CD8-positive, alpha-beta memory T cell (primary cell): Measurements from ENCODE around the gene CRAT. TPM values are rescaled to one million over a fixed set of nuclear protein-coding genes. Genes with fewer than 3 reads are reported as not detected.
"Not testable (repeated sequence)": the region's sequence is repeated elsewhere in the genome, so short reads cannot be mapped to it uniquely, and the experiment has no call there.

Source experiments
- CTCF ChIA-PET: fragments of 350-600 bp; sonication (Branson Sonifier 250); formaldehyde crosslinking; loops from one replicate; lab custom pipeline; 2021; ENCODE audit warnings: antibody characterized with exemption; lab: Charles Lee
- POLR2A ChIA-PET: fragments of 350-600 bp; sonication (Branson Sonifier 250); formaldehyde crosslinking; loops from one replicate; lab custom pipeline; 2021; ENCODE audit warnings: antibody characterized with exemption; lab: Charles Lee
- DNase-seq, 5 donors: peaks; one replicate each; pipeline versions ENCODE4 v3.0.0 to v3.0.0-alpha.2; 2020 to 2022; ENCODE audit warnings: mixed read lengths in 1 of 5
- H3K27ac ChIP-seq: one replicate; pipeline ENCODE4 v1.7.0; 2013; ENCODE audit warnings: low read depth, mild to moderate bottlenecking, low read length, moderate library complexity
- H3K27me3 ChIP-seq: 2 replicates; pipeline ENCODE4 v1.7.0; 2013; ENCODE audit warnings: low read length, mild to moderate bottlenecking; ENCODE audit not compliant: insufficient read depth, poor library complexity, severe bottlenecking
- H3K36me3 ChIP-seq: 2 replicates; pipeline ENCODE4 v1.7.0; 2013; ENCODE audit warnings: mild to moderate bottlenecking, low read length, moderate library complexity; ENCODE audit not compliant: insufficient read depth
- H3K4me1 ChIP-seq: 2 replicates; pipeline ENCODE4 v1.7.0; 2013; ENCODE audit warnings: mild to moderate bottlenecking, low read length, moderate library complexity; ENCODE audit not compliant: insufficient read depth
- H3K4me3 ChIP-seq: 2 replicates; pipeline ENCODE4 v1.7.0; 2013; ENCODE audit warnings: mild to moderate bottlenecking, low read length
- H3K9me3 ChIP-seq: 2 replicates; pipeline ENCODE4 v1.7.0; 2013; ENCODE audit warnings: mild to moderate bottlenecking, low read length
- H3K27ac Mint-ChIP-seq, 8 donors: one replicate each; pipeline ENCODE4 v1.8.0; 2020 to 2021; ENCODE audit warnings: mixed read lengths in 8 of 8, mild to moderate bottlenecking in 6 of 8, inconsistent platforms in 3 of 8, moderate library complexity in 3 of 8
- H3K27me3 Mint-ChIP-seq, 2 donors: one replicate each; pipeline ENCODE4 v1.8.0; 2020 to 2021; ENCODE audit warnings: mixed read lengths in 2 of 2, mild to moderate bottlenecking in 1 of 2, moderate library complexity in 1 of 2
- H3K36me3 Mint-ChIP-seq, 3 donors: one replicate each; pipeline ENCODE4 v1.8.0; 2020 to 2021; ENCODE audit warnings: mixed read lengths in 3 of 3, inconsistent platforms in 1 of 3, mild to moderate bottlenecking in 1 of 3
- H3K4me1 Mint-ChIP-seq, 3 donors: one replicate each; pipeline ENCODE4 v1.8.0; 2020 to 2021; ENCODE audit warnings: mixed read lengths in 3 of 3, inconsistent platforms in 1 of 3, mild to moderate bottlenecking in 1 of 3
- H3K4me3 Mint-ChIP-seq, 7 donors: one replicate each; pipeline ENCODE4 v1.8.0; 2020 to 2021; ENCODE audit warnings: mixed read lengths in 7 of 7, mild to moderate bottlenecking in 6 of 7, moderate library complexity in 4 of 7, inconsistent platforms in 2 of 7
- H3K9me3 Mint-ChIP-seq, 5 donors: one replicate each; pipeline ENCODE4 v1.8.0; 2020 to 2022; ENCODE audit warnings: mixed read lengths in 5 of 5, mild to moderate bottlenecking in 3 of 5, moderate library complexity in 2 of 5, inconsistent platforms in 1 of 5
- polyA plus RNA-seq: library from polyadenylated mRNA; unstranded; fragments of 300-500 nt; fragmentation: Illumina TruSeq; gene quantifications from one replicate; pipeline ENCODE4 v1.2.3, GENCODE V29; 2021
- total RNA-seq, 2 experiments: library from RNA; stranded (reverse); gene quantifications; one replicate each; pipeline ENCODE4 v1.2.3, GENCODE V29; 2021

The CRAT gene
- total and polyA plus RNA-seq, 3 experiments from 2014 or later: 9.8 to 20.1 (median 10.0) TPM

DNA sequence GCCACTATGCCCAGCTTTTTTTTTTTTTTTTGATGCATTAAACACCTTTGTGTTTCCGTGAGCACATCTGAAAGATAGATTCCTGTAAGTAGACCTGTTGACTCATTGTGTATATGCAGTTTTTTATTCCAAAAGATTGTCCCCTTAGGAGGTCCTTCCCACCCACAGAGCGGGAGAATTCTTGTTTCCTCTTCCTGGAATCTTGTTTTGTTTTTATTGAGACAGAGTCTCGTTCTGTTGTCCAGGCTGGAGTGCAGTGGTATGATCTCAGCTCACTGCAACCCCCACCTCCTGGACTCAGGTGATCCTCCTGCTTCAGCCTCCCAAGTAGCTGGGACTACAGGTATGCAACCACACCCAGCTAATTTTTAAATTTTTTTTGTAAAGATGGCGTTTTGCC is 8.2 kb upstream of the CRAT start:
- no peak overlapping the region for H3K27ac Mint-ChIP-seq
- no peak overlapping the region for H3K4me3 ChIP-seq
- H3K9me3 Mint-ChIP-seq: no peaks in the 10 kb centered on the region
- peaks cover 5% of the 10 kb centered on the region for H3K4me1 ChIP-seq
- ChIA-PET CTCF (interaction anchor here (1.5 to 7.3 kb wide), 2 partner anchors 13 to 24 kb away, joined by 4 to 33 read pairs; no protein-coding TSS in a partner anchor), POLR2A (interaction anchor here (0.5 kb wide), 1 partner anchor 619 kb away, joined by 3 read pairs; no protein-coding TSS in a partner anchor)
- H3K4me1 Mint-ChIP-seq: peaks cover 11 to 19% (median 14%) of the 10 kb centered on the region in 3 donors
- no peaks in the 10 kb centered on the region for H3K27me3 ChIP-seq
- no peaks in the 10 kb centered on the region for H3K27me3 Mint-ChIP-seq
- peaks cover 16% of the 10 kb centered on the region for H3K36me3 ChIP-seq
- H3K4me3 Mint-ChIP-seq: no peak overlapping the region
- no peak overlapping the region for H3K27ac ChIP-seq
- peaks cover 0 to 32% (median 7%) of the 10 kb centered on the region in 3 donors for H3K36me3 Mint-ChIP-seq
- DNase-seq: no peak
- H3K9me3 ChIP-seq: no peaks in the 10 kb centered on the region

DNA sequence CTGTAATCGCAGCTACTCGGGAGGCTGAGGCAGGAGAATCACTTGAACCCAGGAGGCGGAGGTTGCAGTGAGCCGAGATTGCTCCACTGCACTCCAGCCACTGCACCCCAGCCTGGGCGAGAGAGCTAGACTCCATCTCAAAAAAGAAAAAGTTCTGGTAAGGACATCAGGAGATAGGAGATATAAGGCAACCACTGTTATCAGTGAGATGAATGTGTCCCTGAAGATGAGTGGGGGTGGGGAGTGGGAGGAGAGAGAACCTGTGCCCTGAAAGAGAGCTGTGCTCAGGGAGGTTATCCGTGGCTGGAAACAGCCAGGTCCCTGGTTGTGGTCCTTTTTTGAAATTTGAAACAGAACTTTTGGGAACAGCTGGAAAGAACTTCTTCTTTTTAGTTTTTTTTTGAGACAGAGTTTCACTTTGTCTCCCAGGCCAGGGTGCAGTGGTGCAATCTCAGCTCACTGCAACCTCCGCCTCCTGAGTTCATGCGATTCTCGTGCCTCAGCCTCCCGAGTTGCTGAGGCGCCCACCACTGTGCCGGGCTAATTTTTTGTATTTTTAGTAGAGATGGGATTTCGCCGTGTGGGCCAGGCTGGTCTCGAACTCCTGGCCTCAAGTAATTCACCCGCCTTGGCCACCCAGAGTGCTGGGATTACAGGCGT is 3.2 kb upstream of the CRAT start:
- H3K27ac Mint-ChIP-seq: peak overlapping the region in 1 of 8 donors; percentile 87
- H3K27ac ChIP-seq: no peak overlapping the region
- H3K9me3 Mint-ChIP-seq: no peaks in the 10 kb centered on the region
- H3K27me3 Mint-ChIP-seq: no peaks in the 10 kb centered on the region
- peaks cover 0 to 10% (median 0%) of the 10 kb centered on the region in 3 donors for H3K36me3 Mint-ChIP-seq
- no peaks in the 10 kb centered on the region for H3K27me3 ChIP-seq
- H3K36me3 ChIP-seq: no peaks in the 10 kb centered on the region
- peaks cover 24 to 49% (median 26%) of the 10 kb centered on the region in 3 donors for H3K4me1 Mint-ChIP-seq
- ChIA-PET CTCF (interaction anchor here (1.6 to 2.6 kb wide), 2 partner anchors 18 to 25 kb away, joined by 5 to 14 read pairs; no protein-coding TSS in a partner anchor), POLR2A (no interaction called here)
- no peaks in the 10 kb centered on the region for H3K9me3 ChIP-seq
- DNase-seq: no peak
- H3K4me3 Mint-ChIP-seq: peak overlapping the region in 4 of 7 donors; percentile 15 to 73 (median 36)
- no peak overlapping the region for H3K4me3 ChIP-seq
- peaks cover 20% of the 10 kb centered on the region for H3K4me1 ChIP-seq

DNA sequence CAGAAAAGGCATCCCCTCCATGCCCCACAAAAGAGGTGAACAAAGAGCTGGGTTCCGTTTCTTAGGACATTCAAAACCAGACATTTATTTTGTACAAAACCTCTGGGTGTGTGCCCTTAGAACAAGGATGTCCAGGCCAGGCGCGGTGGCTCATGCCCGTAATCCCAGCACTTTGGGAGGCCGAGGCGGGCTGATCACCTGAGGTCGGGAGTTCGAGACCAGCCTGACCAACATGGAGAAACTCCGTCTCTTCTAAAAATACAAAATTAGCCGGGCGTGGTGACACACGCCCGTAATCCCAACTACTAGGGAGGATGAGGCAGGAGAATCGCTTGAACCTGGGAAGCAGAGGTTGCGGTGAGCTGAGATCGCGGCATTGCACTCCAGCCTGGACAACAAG is 1.9 kb upstream of the CRAT start:
- H3K4me1 ChIP-seq: peaks cover 20% of the 10 kb centered on the region
- ChIA-PET CTCF (interaction anchor here (1.0 to 2.6 kb wide), 2 partner anchors 12 to 19 kb away, joined by 4 to 14 read pairs; no protein-coding TSS in a partner anchor), POLR2A (interaction anchor here (1.2 kb wide), 1 partner anchor 18 kb away, joined by 3 read pairs; no protein-coding TSS in a partner anchor)
- not testable (repeated sequence) for H3K9me3 ChIP-seq, H3K27me3 ChIP-seq, H3K9me3 Mint-ChIP-seq, H3K36me3 ChIP-seq, H3K27ac Mint-ChIP-seq, H3K27me3 Mint-ChIP-seq, DNase-seq
- peak overlapping the region; percentile 90 for H3K27ac ChIP-seq
- Mint-ChIP-seq H3K4me1 (peaks cover 26 to 53% (median 26%) of the 10 kb centered on the region in 3 donors), H3K36me3 (peaks cover 0 to 10% (median 0%) of the 10 kb centered on the region in 3 donors), H3K4me3 (peak overlapping the region; percentile 90 to 97 (median 95))
- H3K4me3 ChIP-seq: peak overlapping the region; percentile 99

DNA sequence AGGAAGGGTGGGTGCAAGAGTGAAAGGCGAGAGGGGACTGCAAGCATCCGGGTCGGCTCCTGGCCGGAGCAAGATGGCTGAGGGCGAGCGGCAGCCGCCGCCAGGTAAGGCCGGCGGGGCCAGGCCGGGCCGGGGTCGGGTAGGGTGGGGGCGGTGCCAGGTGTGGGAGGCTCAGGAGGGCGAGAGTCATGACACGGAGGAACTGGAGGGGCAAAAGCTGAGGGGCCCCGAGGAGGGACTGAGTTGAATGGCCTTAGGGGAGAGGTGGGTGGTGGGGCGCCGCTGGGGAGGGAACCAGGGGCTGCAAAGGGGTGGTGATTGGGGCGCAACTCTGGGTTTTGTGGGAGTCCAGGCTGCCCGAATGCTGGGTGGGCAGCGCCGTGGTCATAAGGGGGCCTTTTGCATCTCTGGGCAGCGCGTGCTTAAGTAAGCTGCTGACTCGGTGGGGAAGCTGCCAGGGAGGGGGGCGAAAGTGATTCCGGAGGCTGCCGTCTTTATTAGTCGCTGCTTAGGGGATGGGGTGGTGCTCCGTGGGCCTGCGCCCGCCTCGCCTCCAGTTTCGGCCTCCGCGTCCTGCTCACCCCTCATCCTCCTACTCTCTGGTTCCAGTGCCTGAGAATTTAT is 1.0 kb upstream of the CRAT start:
- Mint-ChIP-seq H3K9me3 (no peaks in the 10 kb centered on the region), H3K4me1 (peaks cover 26 to 53% (median 26%) of the 10 kb centered on the region in 3 donors), H3K27me3 (no peaks in the 10 kb centered on the region), H3K27ac (peak overlapping the region in 7 of 8 donors; percentile 82 to 97 (median 94)), H3K4me3 (peak overlapping the region; percentile 90 to 97 (median 95)), H3K36me3 (peaks cover 0 to 13% (median 0%) of the 10 kb centered on the region in 3 donors)
- H3K4me3 ChIP-seq: peak overlapping the region; percentile 99
- peaks cover 20% of the 10 kb centered on the region for H3K4me1 ChIP-seq
- POLR2A ChIA-PET: interaction anchor here (1.5 kb wide), 2 partner anchors 30 to 42 kb away, joined by 5 read pairs; no protein-coding TSS in a partner anchor
- no peaks in the 10 kb centered on the region for H3K36me3 ChIP-seq
- H3K27me3 ChIP-seq: no peaks in the 10 kb centered on the region
- H3K27ac ChIP-seq: peak overlapping the region; percentile 90
- peak in 1 of 5 donors; percentile 11 for DNase-seq
- H3K9me3 ChIP-seq: no peaks in the 10 kb centered on the region
- CTCF ChIA-PET: interaction anchor here (2.6 kb wide), 1 partner anchor 20 kb away, joined by 14 read pairs; no protein-coding TSS in a partner anchor

DNA sequence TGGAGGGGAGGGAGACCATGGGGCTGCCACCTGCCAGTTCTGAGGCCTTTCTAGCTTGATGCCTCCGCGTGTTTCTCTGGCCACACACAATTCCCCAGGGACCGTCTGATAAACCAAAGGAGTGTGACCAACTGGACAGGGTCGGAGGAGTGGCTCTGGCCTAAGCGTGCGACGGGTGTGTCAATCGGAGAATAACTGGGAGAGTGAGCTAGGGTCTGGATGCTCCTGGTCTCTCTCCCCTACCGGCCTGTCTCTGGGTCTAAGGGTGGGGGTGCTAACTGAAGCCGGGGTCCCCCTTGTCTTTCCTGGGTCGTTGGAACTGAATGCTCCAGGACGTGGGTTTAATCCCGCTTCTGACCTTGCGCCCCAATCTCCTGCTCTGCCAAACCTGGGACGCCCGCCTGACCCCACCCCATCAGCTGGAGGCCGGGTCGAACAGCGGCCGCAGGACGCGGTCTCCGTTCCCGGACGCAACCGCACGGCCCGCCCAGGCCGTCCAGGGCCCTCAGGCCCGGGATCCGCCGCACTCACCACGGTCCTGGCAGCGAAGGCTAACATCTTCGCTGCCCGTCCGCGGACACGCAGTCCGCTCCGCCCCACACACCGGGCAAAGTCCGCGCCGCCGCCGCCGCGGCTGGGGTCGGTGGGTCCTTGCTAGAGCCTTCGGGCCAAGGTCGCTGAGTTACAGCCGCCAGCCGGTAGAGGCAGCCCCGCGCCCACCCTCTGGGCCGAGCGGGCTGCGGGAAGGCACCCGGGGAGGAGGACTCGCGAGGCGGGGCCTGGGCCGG is 447 bp downstream of the CRAT start:
- no peak for DNase-seq
- ChIA-PET POLR2A (interaction anchor here (0.7 to 1.6 kb wide), 2 partner anchors 30 to 339 kb away, joined by 3 to 8 read pairs; partner anchors contain the start of gene DOLPP1), CTCF (interaction anchor here (1.6 to 1.7 kb wide), 2 partner anchors 12 to 22 kb away, joined by 5 read pairs; no protein-coding TSS in a partner anchor)
- Histone ChIP-seq H3K36me3 (no peaks in the 10 kb centered on the region), H3K9me3 (no peaks in the 10 kb centered on the region), H3K4me3 (peak overlapping the region; percentile 60), H3K4me1 (peaks cover 20% of the 10 kb centered on the region), H3K27me3 (no peaks in the 10 kb centered on the region), H3K27ac (peak overlapping the region; percentile 24)
- H3K4me1 Mint-ChIP-seq: peaks cover 24 to 49% (median 25%) of the 10 kb centered on the region in 3 donors
- H3K36me3 Mint-ChIP-seq: peaks cover 0 to 13% (median 0%) of the 10 kb centered on the region in 3 donors
- peak overlapping the region; percentile 63 to 97 (median 94) for H3K4me3 Mint-ChIP-seq
- no peaks in the 10 kb centered on the region for H3K9me3 Mint-ChIP-seq
- H3K27me3 Mint-ChIP-seq: no peaks in the 10 kb centered on the region
- peak overlapping the region in 2 of 8 donors; percentile 21 to 82 for H3K27ac Mint-ChIP-seq

DNA sequence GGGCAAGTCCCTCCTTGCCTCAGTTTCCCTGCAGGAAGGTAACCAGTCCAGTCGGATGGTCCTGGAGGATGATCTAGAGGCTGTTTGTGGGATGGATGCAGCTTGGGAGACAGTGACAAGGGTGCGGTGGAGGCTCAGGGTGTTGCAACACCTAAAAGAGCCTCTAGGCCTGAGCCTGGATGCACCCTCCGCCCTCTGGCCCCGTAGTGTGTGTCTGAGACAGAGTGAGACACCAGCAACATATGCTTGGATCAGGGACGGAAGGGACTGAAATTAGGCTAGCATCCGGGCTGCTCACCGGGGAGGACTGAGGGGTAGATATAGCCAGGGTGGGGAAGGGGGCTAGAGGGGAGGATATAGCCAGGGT is 1.1 kb downstream of the CRAT start:
- Histone ChIP-seq H3K9me3 (no peaks in the 10 kb centered on the region), H3K4me3 (no peak overlapping the region), H3K36me3 (no peaks in the 10 kb centered on the region), H3K4me1 (peaks cover 17% of the 10 kb centered on the region), H3K27ac (no peak overlapping the region), H3K27me3 (no peaks in the 10 kb centered on the region)
- no peaks in the 10 kb centered on the region for H3K9me3 Mint-ChIP-seq
- no peaks in the 10 kb centered on the region for H3K27me3 Mint-ChIP-seq
- H3K27ac Mint-ChIP-seq: peak overlapping the region in 4 of 8 donors; percentile 74 to 89 (median 84)
- peak overlapping the region; percentile 58 to 92 (median 78) for H3K4me3 Mint-ChIP-seq
- ChIA-PET CTCF (interaction anchor here (1.6 to 1.7 kb wide), 2 partner anchors 12 to 22 kb away, joined by 5 read pairs; no protein-coding TSS in a partner anchor), POLR2A (interaction anchor here (0.7 to 1.6 kb wide), 2 partner anchors 29 to 339 kb away, joined by 3 to 8 read pairs; partner anchors contain the start of gene DOLPP1)
- peak in 1 of 5 donors; percentile 17 for DNase-seq
- H3K4me1 Mint-ChIP-seq: peaks cover 18 to 43% (median 18%) of the 10 kb centered on the region in 3 donors
- H3K36me3 Mint-ChIP-seq: peaks cover 0 to 13% (median 0%) of the 10 kb centered on the region in 3 donors
